Fibroblast of lung (primary cell): ENCODE data around the gene PCDH9. TPM values are rescaled to one million over a fixed set of nuclear protein-coding genes. Genes with fewer than 3 reads are reported as not detected.

Experiments used
- DNase-seq, 2 donors: peaks; one replicate each; pipeline versions ENCODE4 v3.0.0 to v3.0.0-alpha.2; 2010; ENCODE audit warnings: low read depth in 2 of 2
- H2AFZ ChIP-seq: 2 replicates; pipeline ENCODE4 v1.5.1; 2012; ENCODE audit warnings: low read length, control low read depth, inconsistent platforms
- H3K27ac ChIP-seq: 2 replicates; pipeline ENCODE4 v1.5.1; 2011; ENCODE audit warnings: low read length, control low read depth; ENCODE audit not compliant: insufficient read depth
- H3K27me3 ChIP-seq: 2 replicates; pipeline ENCODE4 v1.5.1; 2011; ENCODE audit warnings: mild to moderate bottlenecking, low read length; ENCODE audit not compliant: control insufficient read depth, insufficient read depth
- H3K36me3 ChIP-seq: 2 replicates; pipeline ENCODE4 v1.5.1; 2011; ENCODE audit warnings: low read length; ENCODE audit not compliant: control insufficient read depth, insufficient read depth
- H3K4me1 ChIP-seq: 2 replicates; pipeline ENCODE4 v1.5.1; 2011; ENCODE audit warnings: low read length; ENCODE audit not compliant: control insufficient read depth, insufficient read depth; ENCODE audit errors: extremely low read depth
- H3K4me2 ChIP-seq: 2 replicates; pipeline ENCODE4 v1.5.1; 2011; ENCODE audit warnings: low read length, control low read depth; ENCODE audit not compliant: insufficient read depth; ENCODE audit errors: extremely low read depth
- H3K4me3 ChIP-seq, 4 experiments: fragments of 200-600 bp in 1 of 4; sonication (generic) in 1 of 4; replicated peaks in 1 of 4; 2 replicates each; pipeline ENCODE4 v1.5.1; 2011 to 2016; ENCODE audit warnings: low read length in 4 of 4, low read depth in 3 of 4, mild to moderate bottlenecking in 3 of 4, control low read depth in 2 of 4, inconsistent platforms in 1 of 4, mixed read lengths in 1 of 4; ENCODE audit not compliant: insufficient read depth in 1 of 4; ENCODE audit errors: control extremely low read depth in 1 of 4
- H3K79me2 ChIP-seq: 2 replicates; pipeline ENCODE4 v1.5.1; 2012; ENCODE audit warnings: mild to moderate bottlenecking, low read length, inconsistent platforms; ENCODE audit not compliant: control insufficient read depth, insufficient read depth
- H3K9ac ChIP-seq: 2 replicates; pipeline ENCODE4 v1.5.1; 2011; ENCODE audit warnings: mild to moderate bottlenecking, low read length, control low read depth; ENCODE audit not compliant: insufficient read depth
- H3K9me3 ChIP-seq: 2 replicates; pipeline ENCODE4 v1.5.1; 2012; ENCODE audit warnings: low read depth, low read length; ENCODE audit not compliant: control insufficient read depth, insufficient read depth
- H4K20me1 ChIP-seq: 2 replicates; pipeline ENCODE4 v1.5.1; 2011; ENCODE audit warnings: low read length; ENCODE audit not compliant: control insufficient read depth, insufficient read depth; ENCODE audit errors: extremely low read depth
- CTCF ChIP-seq, 2 donors: IDR thresholded peaks in 1 of 2; conservative IDR thresholded peaks in 1 of 2; 1 replicate in 1 of 2; 2 replicates in 1 of 2; pipeline ENCODE4 v1.5.1; 2011 to 2012; ENCODE audit warnings: low read length in 2 of 2, control low read depth in 1 of 2, inconsistent platforms in 1 of 2, low read depth in 1 of 2, mild to moderate bottlenecking in 1 of 2
- EZH2 ChIP-seq: IDR thresholded peaks from 2 replicates; pipeline ENCODE4 v1.5.1; 2012; ENCODE audit warnings: low read length, control low read depth, mild to moderate bottlenecking; ENCODE audit errors: missing control alignments
- polyA plus RNA-seq, 2 donors: library from polyadenylated mRNA; depleted of rRNA in 1 of 2; stranded (reverse) in 1 of 2; unstranded in 1 of 2; fragments of >200 nt; gene quantifications; 2 replicates each; pipeline ENCODE4 v1.2.1, GENCODE V29; 2011 to 2012; ENCODE audit warnings: missing spikeins in 1 of 2
- total RNA-seq: library from RNA; depleted of rRNA; stranded (reverse); fragments of >200 nt; gene quantifications from 2 replicates; pipeline ENCODE4 v1.2.1, GENCODE V29; 2014

PCDH9 gene
- total and polyA plus RNA-seq, 2 donors (not counting 1 experiment from before 2014, with no cell fraction given) = 0.50 to 0.67 TPM

GRCh38 chr13:66557357-66557756, 672.8 kb downstream of the PCDH9 start:
- H3K4me3 ChIP-seq = no peak overlapping the region
- no peaks in the 10 kb centered on the region for H3K27me3 ChIP-seq
- no peak for DNase-seq
- H4K20me1 ChIP-seq = no peaks in the 10 kb centered on the region
- H3K9ac ChIP-seq = no peak overlapping the region
- H3K4me2 ChIP-seq = no peak overlapping the region
- no peaks in the 10 kb centered on the region for H3K36me3 ChIP-seq
- H3K79me2 ChIP-seq = no peaks in the 10 kb centered on the region
- no peaks in the 10 kb centered on the region for H3K9me3 ChIP-seq
- TF ChIP-seq CTCF (conservative IDR thresholded peaks at IDR 0.05 in 1 of 2, IDR thresholded peaks at IDR 0.05 in 1 of 2; ENCODE audit: low read depth in 1 of 2, low read length in 2 of 2) (no peak), EZH2 (no peak)
- H3K27ac ChIP-seq = no peak overlapping the region
- H2AFZ ChIP-seq = no peak overlapping the region
- H3K4me1 ChIP-seq = no peaks in the 10 kb centered on the region

GRCh38 chr13:66556306-66556705, 673.8 kb downstream of the PCDH9 start:
- Histone ChIP-seq H3K9me3 (no peaks in the 10 kb centered on the region), H3K27ac (no peak overlapping the region), H3K27me3 (no peaks in the 10 kb centered on the region)

GRCh38 chr13:66553391-66553790, 676.7 kb downstream of the PCDH9 start:
- no peak for TF ChIP-seq CTCF (conservative IDR thresholded peaks at IDR 0.05 in 1 of 2, IDR thresholded peaks at IDR 0.05 in 1 of 2; ENCODE audit: low read depth in 1 of 2, low read length in 2 of 2)
- TF ChIP-seq EZH2 = no peak
- no peaks in the 10 kb centered on the region for H3K79me2 ChIP-seq

More at GRCh38 chr13:66556306-66556705, 673.8 kb downstream of the PCDH9 start:
- no peak overlapping the region for H3K4me2 ChIP-seq
- no peak overlapping the region for H2AFZ ChIP-seq
- no peaks in the 10 kb centered on the region for H3K79me2 ChIP-seq
- TF ChIP-seq CTCF (conservative IDR thresholded peaks at IDR 0.05 in 1 of 2, IDR thresholded peaks at IDR 0.05 in 1 of 2; ENCODE audit: low read depth in 1 of 2, low read length in 2 of 2) (no peak), EZH2 (no peak)
- H4K20me1 ChIP-seq = no peaks in the 10 kb centered on the region
- no peak for DNase-seq
- no peak overlapping the region for H3K9ac ChIP-seq
- H3K4me3 ChIP-seq = no peak overlapping the region
- H3K4me1 ChIP-seq = no peaks in the 10 kb centered on the region
- H3K36me3 ChIP-seq = no peaks in the 10 kb centered on the region

More at GRCh38 chr13:66553391-66553790, 676.7 kb downstream of the PCDH9 start:
- no peak overlapping the region for H3K9ac ChIP-seq
- H2AFZ ChIP-seq = no peak overlapping the region
- H4K20me1 ChIP-seq = no peaks in the 10 kb centered on the region
- H3K9me3 ChIP-seq = no peaks in the 10 kb centered on the region
- DNase-seq = peak in 1 of 2 donors; percentile 38
- no peaks in the 10 kb centered on the region for H3K27me3 ChIP-seq
- no peak overlapping the region for H3K4me3 ChIP-seq
- no peak overlapping the region for H3K4me2 ChIP-seq
- H3K27ac ChIP-seq = no peak overlapping the region
- no peaks in the 10 kb centered on the region for H3K4me1 ChIP-seq
- H3K36me3 ChIP-seq = no peaks in the 10 kb centered on the region
